ENCODE results near the gene SESN1.

- no peak for TF ChIP-seq CTCF (IDR thresholded peaks at IDR 0.05)
- no peak for TF ChIP-seq EZH2 (IDR thresholded peaks at IDR 0.05)
- no peak for TF ChIP-seq EZH2phosphoT487 (IDR thresholded peaks at IDR 0.05)
These were observed 148.0 kb downstream of the SESN1 start for GRCh38 chr6:108946695-108947094.

Measured in neural progenitor cell (in vitro differentiated cells).